ENCODE measurements around the gene GNA14.
"Not testable (repeated sequence)": the region's sequence is repeated elsewhere in the genome, so short reads cannot be mapped to it uniquely, and the experiment has no call there.

Gene GNA14

DNA sequence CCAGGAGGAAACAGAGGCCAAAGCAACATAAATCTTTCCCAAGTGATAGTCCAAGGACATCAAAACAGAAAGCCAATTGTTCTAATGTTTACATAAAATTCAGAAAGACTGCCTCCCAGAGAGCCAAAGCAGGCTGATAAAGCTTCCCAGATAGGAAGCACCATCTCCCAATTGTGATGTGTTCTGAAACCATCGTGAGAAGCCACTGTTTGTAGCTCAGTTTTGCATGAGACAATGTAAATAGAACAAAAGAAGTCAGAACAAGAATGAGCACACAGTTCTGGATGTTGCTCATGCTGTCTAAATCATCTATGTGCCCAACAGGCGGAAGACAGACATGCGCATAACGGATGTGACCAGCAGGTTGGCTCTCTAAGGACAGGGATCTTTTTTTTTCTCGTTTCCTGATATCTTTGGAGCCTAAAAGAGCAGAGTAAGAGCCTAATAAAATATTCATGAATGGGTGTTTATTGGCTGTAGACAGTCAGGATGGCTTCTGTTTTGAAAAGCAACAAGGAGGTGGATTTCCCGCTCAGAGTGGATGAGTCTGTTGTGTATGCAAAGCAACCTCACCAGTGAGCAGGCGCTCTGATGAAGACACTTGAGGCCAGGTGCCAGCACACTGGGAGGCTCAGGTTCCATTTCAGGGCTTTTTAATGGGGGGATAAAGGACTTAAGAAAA, 113.6 kb downstream of the GNA14 start:
- no peak for DNase-seq (ENCODE audit: low read depth)

DNA sequence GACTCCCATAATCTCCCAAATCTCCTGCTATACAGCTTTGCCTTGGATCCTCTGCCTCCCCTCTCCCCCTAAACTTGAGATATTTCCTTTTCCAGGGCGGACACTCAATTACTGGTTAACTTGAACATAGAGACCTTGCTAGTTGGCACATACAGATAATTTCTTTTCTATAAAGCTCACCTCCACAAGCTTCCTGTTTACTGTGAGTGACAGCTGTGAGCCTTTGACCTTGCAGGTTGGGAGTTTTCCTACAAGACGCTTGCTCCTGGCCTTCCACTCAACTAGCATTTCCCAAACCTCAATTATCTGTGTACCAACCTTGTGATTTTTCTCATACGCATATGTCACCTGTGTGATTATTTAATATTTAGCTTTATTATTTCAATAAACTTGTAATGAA, 114.5 kb downstream of the GNA14 start:
- no peak for DNase-seq (ENCODE audit: low read depth)

DNA sequence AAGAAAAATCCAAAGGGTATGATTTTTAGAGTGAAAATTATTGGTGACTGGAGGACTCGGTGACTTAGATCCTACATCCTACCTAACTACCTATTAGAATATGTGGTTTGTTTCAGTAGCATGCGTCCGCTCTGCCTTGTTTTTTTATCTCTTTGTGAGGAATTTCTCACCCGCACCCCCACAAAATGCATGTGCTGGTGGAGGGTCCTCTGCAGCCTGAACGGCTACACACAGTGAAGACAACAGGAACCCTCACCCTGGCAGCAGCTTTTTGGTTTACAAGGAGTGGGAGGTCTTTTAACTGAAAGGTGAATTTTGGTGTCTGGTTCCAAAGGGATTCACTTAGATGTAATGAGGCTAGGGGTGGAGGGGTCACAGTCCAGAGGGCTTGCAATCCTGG, 115.5 kb downstream of the GNA14 start:
- no peak for DNase-seq (ENCODE audit: low read depth)

DNA sequence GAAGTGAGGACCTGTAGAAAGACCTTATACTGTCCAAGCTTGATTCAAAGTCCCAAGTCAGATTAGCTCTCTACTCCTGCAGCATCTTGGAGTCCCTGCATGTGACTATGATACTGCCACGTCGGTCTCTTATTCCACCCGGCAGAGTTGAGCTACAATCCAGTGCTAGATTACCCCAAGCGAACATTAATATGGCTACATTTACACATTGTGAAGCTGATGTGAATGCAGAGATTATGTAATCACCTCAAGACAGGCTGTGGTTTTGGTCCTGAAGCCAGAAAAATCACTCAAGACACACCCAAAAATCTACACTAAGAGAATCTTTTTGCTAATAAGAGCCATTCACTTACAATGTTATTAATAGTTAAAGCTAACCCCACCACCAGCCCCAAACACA, 116.7 kb downstream of the GNA14 start:
- DNase-seq (ENCODE audit: low read depth), result no peak

DNA sequence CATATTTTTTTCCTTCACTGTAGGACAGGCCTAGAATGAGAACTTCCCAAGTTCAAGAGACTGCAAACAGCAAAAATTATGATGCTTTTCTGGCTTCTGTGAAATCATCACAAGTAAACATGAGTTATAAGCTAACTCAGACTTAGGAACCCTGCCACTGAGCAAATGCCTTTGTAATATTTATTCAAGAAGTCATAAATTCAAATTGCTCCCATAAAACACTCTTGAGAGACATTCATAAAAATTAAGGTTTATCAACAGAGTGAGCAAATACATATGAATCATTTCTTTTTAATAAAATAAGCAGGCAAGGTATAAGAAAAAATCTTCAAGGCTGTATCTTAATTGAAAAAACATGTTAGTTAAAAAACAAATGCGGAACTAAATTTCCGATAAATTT, 124.2 kb downstream of the GNA14 start:
- DNase-seq (ENCODE audit: low read depth), result no peak

DNA sequence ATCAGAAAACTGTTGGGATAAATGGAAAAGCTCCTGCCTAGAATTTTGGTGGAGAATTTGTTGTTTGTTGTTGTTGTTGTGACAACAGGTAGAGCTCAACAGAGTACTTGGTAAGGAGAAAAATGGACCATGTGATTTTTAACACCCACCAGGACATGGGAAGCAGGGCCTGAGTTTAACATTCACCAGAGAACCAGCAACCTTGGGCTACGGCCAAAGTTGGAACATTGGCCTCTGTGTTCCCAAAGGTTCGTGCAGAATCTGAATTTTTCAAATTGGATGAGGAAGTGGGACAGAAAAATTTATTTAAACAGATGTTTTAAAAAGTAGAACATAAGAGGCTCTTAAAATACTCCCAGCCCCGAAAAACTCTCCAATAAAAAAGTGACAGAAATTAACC, 127.0 kb downstream of the GNA14 start:
- no peak for DNase-seq (ENCODE audit: low read depth)

DNA sequence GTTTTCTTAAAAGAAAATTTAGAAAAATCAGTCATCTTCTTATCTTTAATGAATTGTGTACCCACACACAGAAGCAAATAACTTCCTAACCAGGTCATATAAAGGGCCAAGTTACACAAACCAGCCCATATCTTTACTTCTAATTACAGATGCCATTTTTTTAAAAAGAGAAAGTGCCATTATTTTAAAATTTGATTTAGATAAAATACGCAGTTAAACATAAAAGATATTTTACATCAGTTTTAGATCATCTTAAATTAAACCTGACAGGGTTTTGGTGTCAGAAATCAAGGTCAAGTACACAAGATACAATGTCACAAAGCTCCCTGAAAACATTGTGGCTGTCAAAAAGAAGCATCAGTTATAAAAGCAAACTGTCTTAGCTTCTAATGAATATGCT, 129.4 kb downstream of the GNA14 start:
- no peak for DNase-seq (ENCODE audit: low read depth)

DNA sequence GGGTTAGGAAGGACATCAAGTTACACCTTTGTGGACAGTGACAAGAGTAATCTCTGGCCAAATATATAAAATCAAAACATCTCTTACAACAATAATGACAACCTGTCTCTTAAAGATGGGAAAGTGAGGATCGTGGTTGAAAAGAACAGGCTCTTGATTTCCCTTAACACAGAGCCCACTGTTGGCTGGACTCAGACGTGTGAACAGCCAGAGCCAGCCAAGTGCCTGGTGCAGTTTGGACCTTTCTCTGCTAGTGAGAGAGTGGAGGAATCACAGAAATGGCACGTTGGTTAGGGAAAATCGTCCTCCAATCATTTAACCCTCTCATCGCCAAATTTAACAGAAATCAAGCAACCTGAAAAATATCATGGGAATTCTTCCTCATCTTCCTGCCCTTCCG, 131.3 kb downstream of the GNA14 start:
- DNase-seq (ENCODE audit: low read depth), result no peak

DNA sequence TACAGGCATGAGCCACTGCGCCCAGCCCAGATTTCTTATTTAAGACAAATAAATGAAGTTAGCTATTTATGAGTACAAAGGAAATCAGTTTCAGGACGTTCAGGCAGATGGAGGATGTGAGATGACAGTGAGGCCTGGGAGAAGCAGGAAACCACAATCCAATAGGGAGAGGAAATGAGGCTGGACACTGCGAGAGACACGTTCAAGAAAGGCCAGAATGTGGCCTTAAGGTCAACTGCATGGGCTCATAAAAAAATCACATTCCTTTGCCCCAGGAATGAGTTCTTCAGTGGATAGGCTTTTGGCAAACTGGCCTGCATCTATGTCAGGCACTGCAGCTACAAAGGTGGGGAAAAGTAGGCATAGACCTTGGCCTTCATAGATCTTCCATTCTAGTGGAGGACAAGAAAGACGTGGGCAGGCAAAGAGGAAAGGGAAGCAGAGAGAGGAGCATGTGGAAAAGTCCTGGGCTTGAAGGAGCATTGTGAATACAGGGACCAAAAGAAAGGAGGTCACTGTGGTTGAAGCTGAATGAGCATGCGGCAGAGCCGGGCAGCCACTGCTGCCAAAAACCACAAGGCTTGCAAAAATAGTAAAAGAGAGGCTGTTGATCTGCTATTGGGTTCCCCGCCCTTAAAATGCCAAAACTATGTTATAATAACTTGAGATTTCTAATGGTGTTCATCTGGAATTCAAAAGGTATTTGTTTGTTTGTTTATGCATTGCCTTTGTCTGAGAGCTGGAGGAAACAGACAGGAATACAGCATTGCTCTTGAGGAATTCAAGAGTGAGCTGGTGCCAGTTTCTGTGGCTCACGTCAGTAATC, 133.0 kb downstream of the GNA14 start:
- DNase-seq (ENCODE audit: low read depth), result no peak

DNA sequence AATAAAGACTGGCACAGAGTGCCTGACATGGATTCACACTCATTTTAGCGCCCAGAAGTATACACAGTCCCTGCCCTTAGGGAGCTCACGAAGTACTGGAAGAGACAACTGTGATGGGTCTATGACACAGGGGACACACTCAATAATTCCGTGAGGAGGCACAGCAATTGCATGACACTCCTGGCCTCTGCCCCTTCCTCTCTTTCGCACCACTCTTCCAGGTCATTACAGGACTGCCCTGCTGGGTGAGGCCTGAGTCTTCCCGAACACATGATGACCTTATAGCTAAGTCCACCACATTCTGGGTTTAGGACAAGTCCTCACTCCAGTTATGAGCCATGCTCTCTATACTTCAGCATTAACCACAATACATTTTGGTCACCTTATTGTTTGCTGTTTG, 134.7 kb downstream of the GNA14 start:
- DNase-seq (ENCODE audit: low read depth), result no peak

DNA sequence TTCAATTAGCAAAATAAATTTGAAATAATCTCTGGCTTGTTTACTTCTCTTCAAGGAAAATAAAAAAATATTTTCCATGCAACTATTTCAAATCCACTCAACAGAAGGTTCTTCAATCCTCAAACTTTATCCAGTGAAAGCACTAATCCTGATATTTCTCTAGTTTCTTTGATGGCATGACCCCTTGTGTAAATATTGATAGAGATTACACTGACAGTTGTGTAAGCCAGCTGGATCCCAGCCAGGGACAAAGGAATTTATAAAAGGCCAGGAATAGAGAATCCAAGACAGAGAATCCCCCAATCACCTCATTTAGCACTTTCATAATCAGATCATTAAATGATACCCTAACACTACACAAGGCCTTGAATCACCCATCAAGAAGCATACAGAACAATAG, 135.2 kb downstream of the GNA14 start:
- DNase-seq (ENCODE audit: low read depth), result no peak

DNA sequence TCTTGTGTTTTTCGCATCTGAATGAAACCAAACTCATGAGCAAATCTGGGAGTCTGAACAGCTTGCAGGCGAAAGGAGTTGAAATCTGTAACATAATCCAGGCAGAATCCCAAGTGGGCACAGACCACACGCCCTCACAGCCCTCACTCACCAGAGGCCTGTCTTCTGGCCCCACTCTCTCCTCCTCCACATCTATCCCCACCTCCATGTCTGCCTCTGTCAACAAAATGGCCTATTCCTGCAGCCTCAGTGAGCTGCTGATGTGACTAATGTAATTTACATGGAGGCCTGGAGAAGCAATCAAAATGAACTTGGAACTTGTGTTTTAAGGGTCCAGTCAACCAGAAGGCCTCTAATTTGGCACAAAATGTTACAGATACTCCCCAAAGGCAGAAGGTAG, 136.6 kb downstream of the GNA14 start:
- no peak for DNase-seq (ENCODE audit: low read depth)

DNA sequence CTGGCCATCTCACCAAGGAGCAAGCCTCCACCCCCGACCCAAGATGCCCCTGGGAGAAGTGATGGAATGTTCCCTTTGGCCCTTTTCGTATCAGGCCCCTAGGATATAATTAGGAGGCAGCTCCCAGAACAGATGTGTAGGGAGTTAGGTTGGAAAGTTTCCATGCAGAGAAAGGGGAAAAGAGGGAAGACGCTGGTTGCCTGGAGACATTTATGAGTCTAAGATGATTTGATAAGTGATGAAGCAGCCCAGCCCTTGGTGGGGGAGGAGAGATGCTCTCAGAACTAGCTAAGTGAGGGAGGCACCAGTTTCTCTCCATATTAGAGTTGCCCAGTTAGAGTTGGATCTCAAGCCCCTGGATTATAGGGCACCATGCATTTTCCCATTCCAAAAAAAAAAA, 137.5 kb downstream of the GNA14 start:
- DNase-seq (ENCODE audit: low read depth), result no peak

DNA sequence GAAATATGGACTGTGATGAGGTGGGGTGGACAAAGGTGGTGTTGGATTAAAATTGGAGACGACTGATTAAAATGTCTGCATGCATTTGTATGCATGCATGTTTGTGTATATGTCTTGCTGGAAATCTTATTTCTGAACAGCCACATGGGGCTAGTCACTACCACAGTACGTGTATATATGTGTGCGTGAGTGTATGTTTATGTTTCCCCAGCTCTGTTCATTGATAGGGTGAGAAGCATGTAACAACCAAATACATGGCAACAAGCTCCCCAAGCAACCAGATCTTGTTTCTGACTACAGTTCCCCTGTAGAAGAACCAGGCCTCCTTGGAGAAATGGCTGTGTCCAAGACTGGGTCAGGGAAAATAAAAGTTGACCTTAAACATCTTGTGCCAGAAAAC, 139.7 kb downstream of the GNA14 start:
- DNase-seq (ENCODE audit: low read depth), result no peak

DNA sequence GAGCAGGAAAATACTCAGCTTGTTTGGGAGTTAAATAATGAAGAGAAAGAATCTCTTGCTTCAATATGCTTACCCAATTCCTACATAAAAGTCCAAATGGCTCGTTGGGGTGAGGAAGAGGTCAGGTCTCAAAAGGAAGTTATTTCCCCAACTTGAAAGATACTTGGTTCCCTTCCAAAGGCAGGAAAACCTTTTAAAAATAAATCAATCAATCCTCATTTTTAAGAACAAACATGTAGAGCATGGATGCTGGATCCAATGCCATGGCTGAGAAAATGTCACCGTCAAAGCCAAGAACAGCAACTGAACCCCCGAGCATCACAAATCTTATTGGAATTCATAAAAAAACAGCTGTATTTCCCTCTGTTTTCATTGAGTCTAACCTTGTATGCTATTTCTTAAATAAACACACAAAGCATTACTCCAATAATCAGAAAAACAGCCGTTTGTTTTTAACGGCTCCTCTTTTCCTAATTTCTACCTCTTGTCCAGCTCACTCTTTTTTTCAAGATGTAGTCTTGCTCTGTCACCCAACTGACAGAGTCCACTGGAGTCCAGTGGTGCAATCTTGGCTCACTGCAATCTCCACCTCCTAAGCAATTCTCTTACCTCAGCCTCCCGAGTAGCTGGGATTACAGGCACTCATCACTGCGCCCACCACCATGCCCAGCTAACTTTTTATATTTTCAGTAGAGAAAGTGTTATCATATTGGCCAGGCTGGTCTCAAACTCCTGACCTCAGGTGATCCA, 140.7 kb downstream of the GNA14 start:
- no peak for DNase-seq (ENCODE audit: low read depth)

DNA sequence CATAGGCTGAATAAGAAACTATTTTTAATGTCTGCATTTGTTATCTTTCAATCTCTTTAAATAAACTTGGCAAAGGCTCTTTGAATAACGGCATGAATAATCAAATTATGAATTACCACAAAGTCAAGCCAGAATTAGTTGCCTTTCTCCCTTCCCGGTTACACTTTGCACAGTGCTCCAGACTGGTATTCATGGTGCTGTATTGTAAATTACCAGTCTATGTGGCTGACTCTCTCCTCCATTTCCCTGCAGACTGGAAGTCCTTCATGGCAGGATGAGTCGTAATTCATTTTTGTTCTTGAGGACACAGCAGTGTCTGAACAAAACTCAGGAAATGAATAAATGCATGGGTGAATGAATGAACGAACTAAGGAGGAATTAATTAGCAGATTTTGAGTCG, 142.9 kb downstream of the GNA14 start:
- no peak for DNase-seq (ENCODE audit: low read depth)

DNA sequence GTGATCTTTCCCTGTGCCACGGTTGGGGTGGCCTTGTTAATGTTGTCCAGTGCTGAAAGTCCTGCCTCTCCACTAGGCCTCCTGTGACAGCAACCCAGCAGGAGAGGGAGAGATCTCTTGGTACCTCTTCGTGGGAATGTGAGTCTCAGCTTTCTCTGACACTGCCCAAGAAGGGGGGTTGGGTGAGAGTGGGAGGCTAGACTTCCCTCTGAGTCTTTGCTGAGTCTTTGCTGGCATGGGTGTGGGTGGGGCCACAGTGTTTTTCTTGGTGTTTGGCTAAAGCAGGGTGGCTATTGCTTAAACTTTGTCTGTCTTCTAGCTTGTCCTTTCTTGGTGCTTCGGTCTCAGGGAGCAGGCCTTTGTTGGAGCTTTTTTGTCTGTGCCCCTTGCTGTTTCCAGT, 145.6 kb downstream of the GNA14 start:
- no peak for DNase-seq (ENCODE audit: low read depth)

DNA sequence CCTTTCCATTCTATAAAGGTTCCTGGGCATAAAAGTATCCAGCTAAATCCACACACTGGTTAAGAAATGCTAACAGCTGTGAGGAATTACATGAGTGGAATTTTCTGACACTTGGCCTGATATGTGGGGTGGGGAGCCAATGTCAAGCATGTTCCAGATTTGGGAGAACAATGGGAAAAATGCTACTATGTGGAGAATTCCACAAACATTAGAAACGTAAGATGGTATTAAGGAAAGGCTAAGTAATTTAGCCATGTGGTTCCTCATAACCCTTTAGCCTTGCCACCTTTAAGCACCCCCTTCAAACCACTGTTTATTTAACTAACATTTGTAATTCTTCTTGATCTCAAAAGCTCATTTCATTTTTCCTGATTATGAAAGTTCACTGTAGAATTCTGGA, 149.2 kb downstream of the GNA14 start:
- no peak for DNase-seq (ENCODE audit: low read depth)

DNA sequence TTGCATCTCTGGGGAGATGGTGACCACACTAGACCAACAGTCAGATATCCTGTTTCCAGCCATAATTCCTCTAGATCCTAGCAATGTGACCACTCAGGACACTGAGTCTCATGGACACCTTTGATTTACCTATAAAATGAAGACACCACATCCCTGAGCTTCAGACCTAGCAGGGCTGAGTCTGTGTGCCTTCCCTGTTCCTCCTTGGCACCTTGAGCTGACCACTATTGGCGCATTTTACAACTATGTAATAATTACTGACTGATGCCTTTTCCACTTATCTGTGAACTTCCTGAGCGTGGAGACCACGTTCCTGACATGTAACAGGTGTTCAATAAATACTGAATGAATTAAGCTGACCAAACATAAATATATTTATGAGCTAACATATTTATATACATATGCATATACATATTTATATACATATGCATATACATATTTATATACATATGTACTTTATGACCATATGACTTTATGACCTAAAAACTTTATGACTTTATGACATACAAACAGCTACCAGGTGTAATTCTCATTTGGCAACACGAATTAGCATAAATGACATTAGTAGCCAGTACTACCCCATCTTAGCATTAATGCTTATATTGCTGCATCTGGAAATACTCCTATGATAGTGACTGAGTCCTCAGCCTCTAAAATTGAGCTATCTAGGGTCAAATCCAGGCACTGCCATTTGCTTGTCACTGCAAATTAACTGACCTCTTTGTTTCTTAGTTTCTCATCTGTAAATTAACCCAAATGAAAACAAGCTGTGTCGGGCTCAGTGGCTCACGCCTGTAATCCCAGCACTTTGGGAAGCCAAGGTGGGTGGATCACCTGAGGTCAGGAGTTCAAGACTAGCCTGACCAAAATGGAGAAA, 150.6 kb downstream of the GNA14 start:
- no peak for DNase-seq (ENCODE audit: low read depth)

DNA sequence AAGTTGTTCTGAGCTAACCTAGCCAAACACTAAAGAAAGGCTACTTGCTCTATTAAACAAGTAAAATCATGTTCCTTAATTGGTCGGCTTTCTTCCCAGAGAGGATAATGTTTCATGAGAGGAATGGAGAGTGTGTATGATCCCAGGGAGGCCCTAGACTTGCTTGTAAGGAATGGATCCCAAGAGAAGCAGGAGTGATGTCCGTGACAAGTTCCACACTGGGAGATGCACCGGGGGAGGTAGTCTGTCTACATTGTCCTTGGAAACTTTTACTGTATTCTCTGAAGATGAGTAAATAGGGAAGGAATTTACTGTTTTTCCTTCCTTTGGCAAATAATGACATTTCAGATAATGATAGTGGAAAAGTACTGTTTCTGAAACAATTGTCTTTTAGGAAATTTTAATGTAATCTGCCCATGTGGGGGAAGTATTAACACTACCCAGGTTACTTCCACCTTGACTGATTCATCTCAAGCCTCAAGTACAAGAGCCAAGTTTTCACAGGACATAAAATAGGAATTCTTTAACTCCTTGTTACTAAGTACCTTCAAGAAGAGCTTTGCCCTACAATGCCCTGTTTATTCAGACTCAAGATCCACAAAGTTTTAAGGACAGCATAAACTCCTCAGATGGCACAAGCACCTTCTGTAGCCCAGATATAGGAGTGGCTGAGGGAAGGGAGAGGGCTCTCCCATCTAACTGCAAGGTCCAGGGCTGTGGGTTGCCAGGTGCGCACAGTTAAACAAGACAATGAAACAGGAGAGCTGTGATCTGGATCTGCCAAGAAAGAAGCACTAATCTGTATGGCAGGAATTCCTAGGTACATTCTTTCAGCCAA, 152.1 kb downstream of the GNA14 start:
- no peak for DNase-seq (ENCODE audit: low read depth)

DNA sequence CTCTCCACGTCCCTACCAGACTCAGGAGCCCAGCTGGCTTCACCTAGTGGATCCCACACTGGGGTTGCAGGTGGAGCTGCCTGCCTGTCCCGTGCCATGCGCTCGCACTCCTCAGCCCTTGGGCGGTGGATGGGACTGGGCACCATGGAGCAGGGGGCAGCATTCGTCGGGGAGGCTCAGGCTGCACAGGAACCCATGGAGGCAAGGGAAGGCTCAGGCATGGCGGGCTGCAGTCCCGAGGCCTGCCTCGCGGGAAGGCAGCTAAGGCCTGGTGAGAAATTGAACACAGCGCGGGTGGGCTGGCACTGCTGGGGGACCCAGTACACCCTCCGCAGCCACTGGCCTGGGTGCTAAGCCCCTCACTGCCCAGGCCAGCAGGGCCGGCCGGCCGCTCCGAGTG, 157.8 kb downstream of the GNA14 start:
- DNase-seq (ENCODE audit: low read depth), result not testable (repeated sequence)

All from activated gamma-delta T cell treated with anti-CD3 and anti-CD28 coated beads, Interleukin-2, amount 50 U/mL, for 16 hours (primary cell).